Activated naive CD8-positive, alpha-beta T cell treated with anti-CD3 and anti-CD28 coated beads, Interleukin-2, amount 10 ng/mL, durations not matched to agents 7 days and 5 days (primary cell): Measurements from ENCODE around the gene EXOC3L1. TPM values are rescaled to one million over a fixed set of nuclear protein-coding genes. Genes with fewer than 3 reads are reported as not detected.

Source experiments
- ATAC-seq: fragments of 150-1000 bp; cut with Tn5 transposase; one replicate; pipeline ENCODE4 v1.10.0; 2021; ENCODE audit warnings: low read depth, moderate library complexity
- POLR2A ChIA-PET: fragments of 350-600 bp; sonication (Branson Sonifier 250); formaldehyde crosslinking; loops from one replicate; lab custom pipeline; 2021; ENCODE audit warnings: antibody characterized with exemption; lab: Charles Lee
- DNase-seq: peaks from one replicate; pipeline ENCODE4 v3.0.0; 2021
- H3K27ac Mint-ChIP-seq: one replicate; pipeline ENCODE4 v1.8.0; 2022; ENCODE audit warnings: mild to moderate bottlenecking, mixed read lengths
- H3K27me3 Mint-ChIP-seq: one replicate; pipeline ENCODE4 v1.8.0; 2022; ENCODE audit warnings: mild to moderate bottlenecking, moderate library complexity, mixed read lengths
- H3K36me3 Mint-ChIP-seq: one replicate; pipeline ENCODE4 v1.8.0; 2021; ENCODE audit warnings: mild to moderate bottlenecking, mixed read lengths
- H3K4me1 Mint-ChIP-seq: one replicate; pipeline ENCODE4 v1.8.0; 2021; ENCODE audit warnings: mixed read lengths
- H3K4me3 Mint-ChIP-seq: one replicate; pipeline ENCODE4 v1.8.0; 2022; ENCODE audit warnings: mild to moderate bottlenecking, moderate library complexity, mixed read lengths
- H3K9me3 Mint-ChIP-seq: one replicate; pipeline ENCODE4 v1.8.0; 2021; ENCODE audit warnings: mixed read lengths
- total RNA-seq, 2 experiments: library from RNA; stranded (reverse); gene quantifications; one replicate each; pipeline ENCODE4 v1.2.3, GENCODE V29; 2021

The EXOC3L1 gene
- total RNA-seq, 2 experiments from 2014 or later = not detected

GRCh38 chr16:67181346-67181745, 8.6 kb downstream of the EXOC3L1 start:
- H3K9me3 Mint-ChIP-seq = no peaks in the 10 kb centered on the region
- H3K4me3 Mint-ChIP-seq = no peak overlapping the region
- POLR2A ChIA-PET = interaction anchor here (1.2 to 1.3 kb wide), 2 partner anchors 21 to 33 kb away, joined by 3 to 5 read pairs; no protein-coding TSS in a partner anchor
- DNase-seq (no peak), ATAC-seq (no peak)
- H3K27me3 Mint-ChIP-seq = peaks cover 16% of the 10 kb centered on the region
- H3K4me1 Mint-ChIP-seq = peaks cover 18% of the 10 kb centered on the region
- H3K36me3 Mint-ChIP-seq = peaks cover 12% of the 10 kb centered on the region
- H3K27ac Mint-ChIP-seq = no peak overlapping the region

GRCh38 chr16:67180166-67180565, 9.8 kb downstream of the EXOC3L1 start:
- H3K27me3 Mint-ChIP-seq = peaks cover 10% of the 10 kb centered on the region
- H3K27ac Mint-ChIP-seq = no peak overlapping the region
- ATAC-seq = no peak
- POLR2A ChIA-PET = no interaction called here
- H3K4me1 Mint-ChIP-seq = peaks cover 14% of the 10 kb centered on the region
- peaks cover 14% of the 10 kb centered on the region for H3K36me3 Mint-ChIP-seq
- DNase-seq = no peak
- no peaks in the 10 kb centered on the region for H3K9me3 Mint-ChIP-seq
- H3K4me3 Mint-ChIP-seq = no peak overlapping the region

GRCh38 chr16:67179421-67180080, 10.4 kb downstream of the EXOC3L1 start:
- Mint-ChIP-seq H3K27ac (no peak overlapping the region), H3K27me3 (peaks cover 8% of the 10 kb centered on the region), H3K9me3 (no peaks in the 10 kb centered on the region), H3K36me3 (peaks cover 14% of the 10 kb centered on the region), H3K4me3 (peak overlapping the region; percentile 28), H3K4me1 (peaks cover 13% of the 10 kb centered on the region)
- ATAC-seq (no peak), DNase-seq (no peak)
- POLR2A ChIA-PET = no interaction called here

- POLR2A ChIA-PET = interaction anchor here (0.7 to 1.8 kb wide), 4 partner anchors 12 to 165 kb away, joined by 3 to 6 read pairs (median 4); partner anchors contain the start of gene HSF4
- no peaks in the 10 kb centered on the region for H3K9me3 Mint-ChIP-seq
- peak; percentile 57 for ATAC-seq
- peak overlapping the region; percentile 73 for H3K4me3 Mint-ChIP-seq
- DNase-seq = peak; percentile 70
- H3K4me1 Mint-ChIP-seq = peaks cover 21% of the 10 kb centered on the region
- H3K27me3 Mint-ChIP-seq = peaks cover 16% of the 10 kb centered on the region
- H3K27ac Mint-ChIP-seq = peak overlapping the region; percentile 30
- H3K36me3 Mint-ChIP-seq = peaks cover 15% of the 10 kb centered on the region
Observed at GRCh38 chr16:67177743-67178699, 11.9 kb downstream of the EXOC3L1 start.

GRCh38 chr16:67176662-67177061, 13.3 kb downstream of the EXOC3L1 start:
- DNase-seq = no peak
- Mint-ChIP-seq H3K36me3 (peaks cover 19% of the 10 kb centered on the region), H3K9me3 (no peaks in the 10 kb centered on the region), H3K27me3 (peaks cover 28% of the 10 kb centered on the region), H3K4me3 (no peak overlapping the region), H3K27ac (no peak overlapping the region), H3K4me1 (peaks cover 25% of the 10 kb centered on the region)
- POLR2A ChIA-PET = interaction anchor here (1.2 to 2.7 kb wide), 5 partner anchors 8 to 163 kb away, joined by 3 to 15 read pairs (median 6); partner anchors contain the start of gene HSF4
- no peak for ATAC-seq

- ATAC-seq (no peak), DNase-seq (no peak)
- H3K4me3 Mint-ChIP-seq = peak overlapping the region; percentile 90
- H3K27ac Mint-ChIP-seq = no peak overlapping the region
- H3K9me3 Mint-ChIP-seq = no peaks in the 10 kb centered on the region
- POLR2A ChIA-PET = interaction anchor here (0.6 to 3.7 kb wide), 7 partner anchors 9 to 294 kb away, joined by 3 to 28 read pairs (median 4); partner anchors contain the start of genes FBXL8, HSF4, PDP2 and TRADD
- H3K4me1 Mint-ChIP-seq = peaks cover 37% of the 10 kb centered on the region
- H3K36me3 Mint-ChIP-seq = peaks cover 24% of the 10 kb centered on the region
- H3K27me3 Mint-ChIP-seq = peaks cover 42% of the 10 kb centered on the region
Observed at GRCh38 chr16:67174706-67175231, 15.2 kb downstream of the EXOC3L1 start.

GRCh38 chr16:67173808-67174705, 15.9 kb downstream of the EXOC3L1 start:
- peaks cover 45% of the 10 kb centered on the region for H3K27me3 Mint-ChIP-seq
- peaks cover 39% of the 10 kb centered on the region for H3K4me1 Mint-ChIP-seq
- peak overlapping the region; percentile 90 for H3K4me3 Mint-ChIP-seq

GRCh38 chr16:67173323-67173722, 16.6 kb downstream of the EXOC3L1 start:
- H3K36me3 Mint-ChIP-seq = peaks cover 20% of the 10 kb centered on the region
- H3K27ac Mint-ChIP-seq = peak overlapping the region; percentile 72
- no peaks in the 10 kb centered on the region for H3K9me3 Mint-ChIP-seq
- H3K4me3 Mint-ChIP-seq = peak overlapping the region; percentile 90
- peaks cover 34% of the 10 kb centered on the region for H3K4me1 Mint-ChIP-seq
- H3K27me3 Mint-ChIP-seq = peaks cover 52% of the 10 kb centered on the region
- DNase-seq (no peak), ATAC-seq (no peak)
- POLR2A ChIA-PET = interaction anchor here (0.9 to 3.7 kb wide), 4 partner anchors 10 to 160 kb away, joined by 4 to 28 read pairs (median 4); partner anchors contain the start of genes FBXL8 and TRADD

More at GRCh38 chr16:67173808-67174705, 15.9 kb downstream of the EXOC3L1 start:
- Mint-ChIP-seq H3K27ac (peak overlapping the region; percentile 72), H3K9me3 (no peaks in the 10 kb centered on the region), H3K36me3 (peaks cover 24% of the 10 kb centered on the region)
- ATAC-seq (peak; percentile 70), DNase-seq (peak; percentile 78)
- POLR2A ChIA-PET = interaction anchor here (0.6 to 3.7 kb wide), 7 partner anchors 8 to 161 kb away, joined by 3 to 28 read pairs (median 4); partner anchors contain the start of genes FBXL8, HSF4 and TRADD

- Mint-ChIP-seq H3K36me3 (peaks cover 12% of the 10 kb centered on the region), H3K4me3 (peak overlapping the region; percentile 65), H3K4me1 (peaks cover 30% of the 10 kb centered on the region), H3K27me3 (peaks cover 66% of the 10 kb centered on the region), H3K9me3 (no peaks in the 10 kb centered on the region), H3K27ac (peak overlapping the region; percentile 23)
- POLR2A ChIA-PET = interaction anchor here (1.1 to 2.8 kb wide), 2 partner anchors 11 to 20 kb away, joined by 5 to 13 read pairs; partner anchors contain the start of genes B3GNT9, FBXL8 and TRADD
- DNase-seq (no peak), ATAC-seq (no peak)
Observed at GRCh38 chr16:67170949-67171649, 18.8 kb downstream of the EXOC3L1 start.

- ATAC-seq = peak; percentile 17
- Mint-ChIP-seq H3K4me3 (peak within 1 kb of the TSS; percentile 88), H3K27ac (peak within 1 kb of the TSS; percentile 76), H3K27me3 (peaks cover 66% of the 10 kb centered on the region), H3K36me3 (peaks cover 12% of the 10 kb centered on the region), H3K9me3 (no peaks in the 10 kb centered on the region), H3K4me1 (peaks cover 33% of the 10 kb centered on the region)
- POLR2A ChIA-PET = interaction anchor here (0.9 to 2.8 kb wide), 3 partner anchors 10 to 19 kb away, joined by 5 to 13 read pairs (median 6); partner anchors contain the start of genes B3GNT9, FBXL8 and TRADD
- peak; percentile 70 for DNase-seq
Observed at GRCh38 chr16:67170168-67170948, 19.6 kb downstream of the EXOC3L1 start, which contains the start of gene NOL3. Gene NOL3, plus strand, starts transcription at chr16:67170538.
